CD4-positive, alpha-beta T cell treated with Interleukin-2 at 100 ng/mL for 4 hours (primary cell): Measurements from ENCODE around the gene F8A2.
"Not testable (repeated sequence)": the region's sequence is repeated elsewhere in the genome, so short reads cannot be mapped to it uniquely, and the experiment has no call there.

ENCODE experiments used
- DNase-seq: peaks from one replicate; pipeline ENCODE4 v3.0.0-alpha.2; 2020; ENCODE audit warnings: low spot score

Gene F8A2

DNA sequence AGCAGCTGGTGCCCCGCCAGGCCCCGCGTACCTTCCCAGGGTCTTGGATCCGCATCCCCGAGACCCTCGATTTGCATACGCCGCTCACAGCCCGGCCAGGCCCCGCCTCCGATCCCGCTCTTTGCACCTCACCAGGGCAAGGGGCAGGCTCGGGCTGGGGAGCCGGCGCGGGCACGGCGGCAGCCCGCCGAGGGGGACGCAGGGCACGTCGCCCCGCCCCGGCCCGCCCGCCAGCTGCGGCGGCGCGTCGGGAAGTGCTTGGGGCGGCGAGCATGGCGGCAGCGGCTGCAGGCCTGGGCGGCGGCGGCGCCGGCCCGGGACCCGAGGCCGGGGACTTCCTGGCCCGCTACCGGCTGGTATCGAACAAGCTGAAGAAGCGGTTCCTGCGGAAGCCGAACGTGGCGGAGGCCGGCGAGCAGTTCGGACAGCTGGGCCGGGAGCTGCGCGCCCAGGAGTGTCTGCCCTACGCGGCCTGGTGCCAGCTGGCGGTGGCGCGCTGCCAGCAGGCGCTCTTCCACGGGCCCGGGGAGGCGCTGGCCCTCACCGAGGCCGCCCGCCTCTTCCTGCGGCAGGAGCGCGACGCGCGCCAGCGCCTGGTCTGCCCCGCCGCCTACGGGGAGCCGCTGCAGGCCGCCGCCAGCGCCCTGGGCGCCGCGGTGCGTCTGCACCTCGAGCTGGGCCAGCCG is at the start of gene F8A2:
F8A2 (plus strand) TSS at position 253 of the 686 bp plus-strand sequence; CDS start at position 273, 20 bp downstream.
- not testable (repeated sequence) for DNase-seq

DNA sequence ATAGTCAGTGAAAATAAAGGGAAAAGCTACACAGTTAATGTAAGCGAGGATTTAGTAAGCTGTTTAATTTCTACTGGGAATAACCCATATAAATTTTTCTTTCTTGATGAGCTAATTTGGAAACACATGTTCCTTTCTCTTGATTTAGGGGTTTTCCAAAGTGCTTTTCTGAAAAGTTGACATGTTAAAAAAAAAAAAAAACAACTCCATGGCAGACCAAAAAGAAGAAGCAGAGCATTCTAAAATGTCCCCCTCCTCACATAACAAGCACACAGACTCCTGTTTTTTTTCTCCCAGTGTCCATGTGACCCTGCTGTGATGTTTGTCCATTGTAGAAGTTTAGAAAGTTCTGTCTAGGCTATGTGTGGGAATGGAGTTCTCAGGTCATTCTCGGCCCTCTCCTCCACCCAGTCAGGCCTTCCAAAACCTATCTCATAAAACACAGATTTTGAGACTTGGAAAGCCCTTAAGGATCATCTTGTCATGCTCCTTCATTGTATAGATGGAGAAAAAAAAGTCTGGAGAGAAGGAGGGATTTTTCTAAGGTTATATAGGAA is 48.3 kb upstream of the F8A2 start:
- DNase-seq: no peak

DNA sequence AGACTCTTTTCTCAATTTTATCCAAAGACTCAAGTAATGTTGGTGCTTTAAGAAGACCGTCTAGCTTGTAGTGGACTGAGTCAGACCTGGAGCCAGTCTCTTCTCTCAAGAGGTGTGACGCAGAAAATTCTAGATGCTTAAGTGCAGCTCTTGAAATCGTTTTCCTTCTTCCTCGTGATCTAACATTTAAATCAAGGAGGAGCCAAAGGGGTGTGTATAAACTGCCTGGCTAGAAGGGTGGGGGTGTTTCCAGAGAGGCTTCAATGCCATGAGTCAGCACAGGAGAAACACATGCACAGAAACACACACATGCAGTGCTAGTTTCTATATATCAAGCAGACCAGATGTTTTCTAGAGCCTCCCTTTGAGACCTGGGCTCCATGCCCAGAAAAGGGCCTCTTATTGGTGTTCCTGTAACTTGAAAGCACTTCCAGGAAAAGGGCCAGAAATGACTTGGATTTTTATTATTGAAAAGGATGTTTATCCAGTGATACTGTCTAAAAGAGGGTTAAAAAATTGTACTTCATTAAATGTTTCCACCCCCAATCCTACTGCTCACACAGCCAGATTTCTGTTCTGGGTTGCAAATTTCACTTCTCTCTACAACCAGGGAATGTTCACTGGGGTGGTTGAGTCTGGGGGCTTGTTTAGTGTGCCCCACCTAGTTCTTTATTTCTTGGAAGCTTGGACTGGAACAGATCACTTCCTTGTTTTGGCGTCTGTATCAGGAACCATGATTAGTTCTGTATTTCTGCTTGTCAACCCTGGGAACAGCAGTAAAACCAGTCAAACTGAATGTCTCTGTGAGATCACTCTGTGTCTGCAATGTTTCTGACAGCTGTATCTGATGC is 47.2 kb upstream of the F8A2 start, which contains the start of gene CLIC2:
CLIC2 (minus strand) TSS at position 129 of the 851 bp plus-strand sequence. CDS start 187 bp downstream, outside the sequence.
- no peak for DNase-seq

DNA sequence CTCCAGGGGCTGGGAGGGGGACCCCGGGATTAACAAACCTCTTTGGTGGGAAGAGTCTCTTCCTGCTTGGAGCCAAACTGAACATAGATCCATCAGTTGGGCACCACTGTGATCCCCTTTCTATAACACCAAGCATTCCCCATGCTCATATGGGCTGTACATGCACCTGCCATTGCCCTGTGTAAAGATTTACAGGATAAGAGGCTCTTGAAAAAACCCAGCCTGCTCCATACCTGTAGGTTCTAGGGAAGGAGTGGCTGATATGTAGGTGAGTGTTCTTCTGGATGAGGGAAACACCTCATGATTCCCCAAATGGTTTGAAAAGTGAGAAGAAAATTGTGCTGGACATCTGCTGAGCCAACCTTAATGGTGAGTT is 46.6 kb upstream of the F8A2 start:
- DNase-seq: not testable (repeated sequence)

DNA sequence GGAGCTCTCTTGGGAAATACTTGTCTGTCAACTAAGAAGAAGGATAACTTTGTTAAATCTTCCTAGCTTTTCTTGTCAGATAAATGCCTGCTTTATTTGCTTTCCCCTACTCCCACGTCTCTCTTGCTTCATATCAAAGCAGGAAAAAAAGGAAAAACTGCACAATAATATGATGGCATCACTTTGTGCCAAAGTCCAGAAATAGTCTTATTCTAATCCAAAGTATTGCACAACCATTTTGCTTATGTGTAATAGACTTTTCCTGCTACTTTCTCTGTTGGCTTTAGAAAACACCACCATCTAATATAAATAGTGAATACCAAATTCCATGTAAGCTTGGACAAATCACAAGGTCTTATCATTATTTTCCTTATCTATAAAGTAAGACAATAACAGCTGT is 36.2 kb upstream of the F8A2 start:
- DNase-seq: not testable (repeated sequence)

DNA sequence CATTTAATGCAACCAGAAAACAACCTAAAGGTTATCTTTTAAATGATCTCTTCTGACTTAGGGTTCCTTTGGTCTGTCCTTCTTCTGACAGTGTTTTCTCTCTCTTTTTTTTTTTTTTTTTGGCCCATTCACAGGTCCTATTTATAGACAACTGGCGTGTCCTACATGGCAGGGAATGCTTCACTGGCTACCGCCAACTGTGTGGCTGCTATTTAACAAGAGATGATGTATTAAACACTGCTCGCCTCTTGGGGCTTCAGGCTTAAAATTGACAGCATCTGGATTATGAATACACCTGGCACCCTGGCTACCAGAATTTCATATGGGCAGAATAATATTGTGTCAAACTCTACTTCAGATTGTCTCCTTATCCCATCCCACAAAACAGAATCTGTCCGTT is 32.4 kb upstream of the F8A2 start:
- DNase-seq: not testable (repeated sequence)

DNA sequence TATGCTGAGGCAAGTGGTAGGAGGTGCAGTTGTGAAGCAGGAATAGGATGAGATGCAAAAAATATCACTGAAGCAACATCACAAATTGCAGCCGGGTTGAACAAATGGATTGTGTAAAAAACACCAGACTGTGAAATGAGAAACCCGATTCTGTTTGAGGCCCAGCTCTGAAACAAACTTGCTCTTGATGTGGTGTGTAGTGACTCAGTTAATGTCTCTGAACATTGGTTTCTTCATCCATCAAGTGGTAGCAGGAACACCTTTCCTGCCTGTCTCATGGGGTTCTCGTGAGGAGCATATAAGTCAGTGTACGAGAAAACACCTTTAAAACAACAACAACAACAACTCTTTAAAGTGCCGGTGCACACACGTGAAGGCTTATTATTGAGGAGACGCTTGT is 18.2 kb upstream of the F8A2 start:
- DNase-seq: not testable (repeated sequence)

DNA sequence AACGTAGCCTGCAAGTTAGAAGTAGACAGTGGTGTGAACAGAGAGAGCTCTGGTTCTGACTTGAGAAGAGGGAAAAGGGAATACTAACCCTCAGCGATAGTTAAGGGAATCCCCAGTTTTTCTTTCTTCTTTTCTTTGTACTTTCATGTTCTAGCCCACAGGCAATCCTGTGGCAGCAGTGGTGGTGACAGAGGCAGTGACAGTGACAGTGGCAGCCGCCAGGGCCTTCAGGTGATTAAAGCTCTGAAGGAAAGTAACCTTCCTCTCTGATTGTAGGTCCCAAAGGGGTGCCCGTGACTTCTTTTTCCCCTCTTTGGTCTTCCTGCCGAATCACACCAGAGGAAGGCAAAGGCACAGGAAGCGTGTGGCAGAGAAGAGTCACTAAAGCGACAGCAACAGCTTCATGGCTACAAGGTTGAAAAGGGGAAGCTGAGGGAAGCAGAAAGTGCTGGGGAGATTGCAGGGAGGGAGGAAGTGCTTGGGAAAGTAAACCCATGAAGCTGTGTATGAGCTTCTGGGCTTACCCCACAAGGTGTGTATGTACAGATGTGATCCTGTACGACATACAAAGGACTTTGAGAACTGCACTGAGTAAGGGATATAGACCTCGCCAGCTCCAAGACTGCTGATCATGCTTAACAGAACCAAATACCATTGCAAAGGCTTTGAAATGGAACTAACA is 8.0 kb upstream of the F8A2 start:
- not testable (repeated sequence) for DNase-seq

DNA sequence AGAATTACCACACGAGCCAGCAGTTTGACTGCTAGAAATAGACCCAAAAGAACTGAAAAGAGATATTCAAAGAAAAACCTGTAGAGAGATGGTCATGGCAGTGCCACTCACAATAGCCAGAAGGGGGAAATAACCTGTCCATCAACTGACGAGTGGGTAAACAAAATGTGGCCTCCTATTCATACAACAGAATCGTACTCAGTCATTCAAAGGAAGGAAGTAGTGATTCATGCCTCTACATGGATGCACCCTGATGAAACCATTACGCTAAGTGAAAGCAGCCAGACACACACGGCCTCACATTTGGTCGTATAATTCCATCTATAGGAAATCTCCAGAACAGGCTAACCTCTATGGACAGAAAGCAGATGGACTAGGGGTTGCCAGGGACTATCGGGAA is 2.1 kb upstream of the F8A2 start:
- not testable (repeated sequence) for DNase-seq

DNA sequence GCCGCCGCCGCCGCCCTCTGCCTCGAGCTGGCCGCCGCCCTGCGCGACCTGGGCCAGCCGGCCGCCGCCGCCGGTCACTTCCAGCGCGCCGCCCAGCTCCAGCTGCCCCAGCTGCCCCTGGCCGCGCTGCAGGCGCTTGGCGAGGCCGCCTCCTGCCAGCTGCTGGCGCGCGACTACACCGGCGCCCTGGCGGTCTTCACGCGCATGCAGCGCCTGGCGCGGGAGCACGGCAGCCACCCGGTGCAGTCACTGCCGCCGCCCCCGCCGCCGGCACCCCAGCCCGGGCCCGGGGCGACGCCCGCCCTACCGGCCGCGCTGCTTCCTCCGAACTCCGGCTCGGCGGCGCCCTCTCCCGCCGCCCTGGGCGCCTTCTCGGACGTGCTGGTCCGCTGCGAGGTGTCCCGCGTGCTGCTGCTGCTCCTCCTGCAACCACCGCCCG is 653 bp downstream of the F8A2 start:
- not testable (repeated sequence) for DNase-seq

DNA sequence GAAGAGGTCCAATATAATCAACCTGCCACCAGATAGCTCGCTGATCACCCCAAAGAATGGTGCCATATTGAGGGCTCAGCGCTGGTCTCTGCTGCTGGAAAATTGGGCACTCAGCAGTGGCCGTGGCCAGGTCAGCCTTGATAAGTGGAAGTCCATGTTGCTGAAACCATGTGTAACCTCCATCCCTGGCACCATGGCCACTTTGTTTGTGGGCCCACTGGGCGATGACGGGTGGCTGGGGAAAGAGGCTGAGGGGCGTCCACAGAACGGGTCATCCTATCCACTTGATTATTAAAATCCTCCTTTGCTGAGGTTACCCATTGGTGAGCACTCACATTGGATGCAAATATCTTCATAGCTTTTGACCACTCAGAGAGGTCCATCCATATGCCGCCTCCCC is 7.7 kb downstream of the F8A2 start:
- no peak for DNase-seq

DNA sequence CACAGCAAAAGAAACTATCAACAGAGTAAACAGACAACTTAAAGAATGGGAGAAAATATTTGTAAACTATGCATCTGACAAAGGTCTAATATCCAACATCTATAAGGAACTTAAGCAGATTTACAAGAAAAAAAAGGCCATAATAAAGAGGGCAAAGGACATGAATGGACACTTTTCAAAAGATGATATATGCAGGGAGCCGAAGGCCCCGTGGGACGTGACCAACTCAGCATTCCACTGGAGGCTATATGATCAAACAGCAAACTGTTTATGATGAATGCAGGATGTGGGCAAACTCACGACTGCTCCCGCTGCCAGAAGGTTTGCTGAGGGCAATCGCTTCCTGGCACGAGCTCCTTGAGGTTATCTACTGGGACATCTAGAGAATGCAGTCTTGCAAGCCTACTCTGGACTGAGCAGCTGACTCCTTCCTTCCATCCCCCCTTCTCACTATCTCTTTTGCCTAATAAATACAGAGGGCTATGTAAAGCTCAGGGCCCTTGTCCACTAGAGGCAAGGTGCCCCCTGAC is 12.9 kb downstream of the F8A2 start:
- not testable (repeated sequence) for DNase-seq

DNA sequence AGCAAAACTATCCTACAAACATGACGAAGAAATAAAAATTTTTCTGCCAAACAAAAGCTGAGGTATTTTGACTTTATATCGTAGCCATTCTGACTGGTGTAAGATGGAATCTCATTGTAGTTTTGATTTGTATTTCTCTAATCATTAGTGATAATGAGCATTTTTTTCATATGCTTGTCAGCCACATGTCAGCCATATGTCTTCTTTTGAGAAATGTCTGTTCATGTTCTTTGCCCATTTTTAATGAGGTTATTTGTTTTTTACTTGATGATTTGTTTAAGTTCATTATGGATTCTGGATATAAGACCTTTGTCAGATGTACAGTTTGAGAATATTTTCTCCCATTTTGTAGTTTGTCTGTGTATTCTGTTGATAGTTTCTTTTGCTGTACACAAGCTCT is 24.5 kb downstream of the F8A2 start:
- no peak for DNase-seq

DNA sequence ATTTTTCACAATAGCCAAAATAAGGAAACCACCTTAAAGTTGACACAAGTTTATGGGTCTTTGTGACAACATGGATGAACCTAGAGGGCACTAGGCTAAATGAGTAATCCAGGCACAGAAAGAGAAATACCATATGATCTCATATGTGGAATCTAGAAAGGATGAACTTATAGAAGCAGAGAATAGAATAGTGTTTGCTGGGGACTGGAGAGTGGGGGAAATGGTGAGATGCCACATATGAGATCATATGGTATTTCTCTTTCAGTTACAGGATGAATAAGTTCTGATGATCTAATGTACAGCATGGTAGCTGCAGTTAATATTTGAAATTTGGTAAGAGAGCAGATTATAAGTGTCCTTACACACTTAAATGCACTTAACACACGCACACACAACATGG is 35.9 kb downstream of the F8A2 start:
- no peak for DNase-seq
